ENCODE results near the gene CA12.

CA12 gene

GRCh38 chr15:63374686-63375520 lies 6.7 kb downstream of the CA12 start:
- DNase-seq (ENCODE audit: low spot score): peak; percentile 2

GRCh38 chr15:63373866-63374548 lies 7.6 kb downstream of the CA12 start:
- no peak for DNase-seq (ENCODE audit: low spot score)

GRCh38 chr15:63373330-63373729 lies 8.3 kb downstream of the CA12 start:
- no peak for DNase-seq (ENCODE audit: low spot score)

GRCh38 chr15:63372753-63373152 lies 8.9 kb downstream of the CA12 start:
- DNase-seq (ENCODE audit: low spot score): no peak

- no peak for DNase-seq (ENCODE audit: low spot score)
Observed at GRCh38 chr15:63372018-63372705, 9.5 kb downstream of the CA12 start.

- DNase-seq (ENCODE audit: low spot score): no peak
Observed at GRCh38 chr15:63371297-63371918, 10.2 kb downstream of the CA12 start.

GRCh38 chr15:63370764-63371163 lies 10.9 kb downstream of the CA12 start:
- DNase-seq (ENCODE audit: low spot score): no peak

GRCh38 chr15:63369781-63370180 lies 11.9 kb downstream of the CA12 start:
- DNase-seq (ENCODE audit: low spot score): no peak

GRCh38 chr15:63369296-63369695 lies 12.3 kb downstream of the CA12 start:
- DNase-seq (ENCODE audit: low spot score): no peak

- no peak for DNase-seq (ENCODE audit: low spot score)
Observed at GRCh38 chr15:63368503-63368902, 13.1 kb downstream of the CA12 start.

- no peak for DNase-seq (ENCODE audit: low spot score)
Observed at GRCh38 chr15:63367900-63368299, 13.7 kb downstream of the CA12 start.

GRCh38 chr15:63367390-63367789 lies 14.3 kb downstream of the CA12 start:
- DNase-seq (ENCODE audit: low spot score): no peak

GRCh38 chr15:63366451-63366850 lies 15.2 kb downstream of the CA12 start:
- no peak for DNase-seq (ENCODE audit: low spot score)

- no peak for DNase-seq (ENCODE audit: low spot score)
Observed at GRCh38 chr15:63365273-63365680, 16.4 kb downstream of the CA12 start.

- no peak for DNase-seq (ENCODE audit: low spot score)
Observed at GRCh38 chr15:63364399-63365272, 17.0 kb downstream of the CA12 start.

- no peak for DNase-seq (ENCODE audit: low spot score)
Observed at GRCh38 chr15:63363292-63363691, 18.4 kb downstream of the CA12 start.

GRCh38 chr15:63362885-63363284 lies 18.8 kb downstream of the CA12 start:
- no peak for DNase-seq (ENCODE audit: low spot score)

- no peak for DNase-seq (ENCODE audit: low spot score)
Observed at GRCh38 chr15:63362196-63362595, 19.4 kb downstream of the CA12 start.

GRCh38 chr15:63360170-63360569 lies 21.5 kb downstream of the CA12 start:
- DNase-seq (ENCODE audit: low spot score): no peak

GRCh38 chr15:63358241-63359029 lies 23.2 kb downstream of the CA12 start:
- DNase-seq (ENCODE audit: low spot score): no peak

- no peak for DNase-seq (ENCODE audit: low spot score)
Observed at GRCh38 chr15:63357731-63358130, 23.9 kb downstream of the CA12 start.

Measured in CD4-positive, alpha-beta T cell treated with Interleukin-15 for 4 hours (primary cell).